A549 (cell line): Measurements from ENCODE around the gene CBARP. TPM values are rescaled to one million over a fixed set of nuclear protein-coding genes. Genes with fewer than 3 reads are reported as not detected.

Experiments used
- ATAC-seq, 2 experiments: fragments of 200-7000 bp in 1 of 2; fragments of >200 bp in 1 of 2; cut with Nextera tagmentation in 1 of 2; cut with Tn5 transposase in 1 of 2; 3 replicates each; pipeline versions ENCODE4 v1.8.0 to v1.9.1; 2018 to 2020; ENCODE audit warnings: mild to moderate bottlenecking in 1 of 2, moderate library complexity in 1 of 2
- CTCF ChIA-PET: fragments of 300-600 bp; sonication (Branson Sonifier 250); formaldehyde crosslinking; extraction: SDS; loops from one replicate; lab custom pipeline; 2021; ENCODE audit warnings: antibody characterized with exemption, inconsistent platforms; lab: Yijun Ruan, JAX
- POLR2A ChIA-PET: fragments of 350-600 bp; formaldehyde crosslinking; extraction: SDS; loops from one replicate; lab custom pipeline; 2021; ENCODE audit warnings: antibody characterized with exemption, inconsistent platforms; lab: Yijun Ruan, JAX
- DNase-seq, 2 experiments: peaks; one replicate each; pipeline versions ENCODE4 v3.0.0 to v3.0.0-alpha.2; 2011 to 2016; ENCODE audit warnings: low read depth in 1 of 2, low spot score in 1 of 2
- FAIRE-seq: peaks from 2 replicates; lab custom pipeline; 2011; peaks lifted over from hg19 to GRCh38; lab: Jason Lieb, UNC
- H3K27ac ChIP-seq, 2 experiments: fragments of >200 bp; sonication (Bioruptor Twin); formaldehyde crosslinking; 3 replicates each; pipeline ENCODE4 v1.5.1; 2016 to 2017
- H3K4me1 ChIP-seq: fragments of >200 bp; sonication (Bioruptor Twin); formaldehyde crosslinking; 3 replicates; pipeline ENCODE4 v1.6.1; 2016
- H3K4me2 ChIP-seq: fragments of >200 bp; sonication (Bioruptor Twin); formaldehyde crosslinking; 3 replicates; pipeline ENCODE4 v1.6.1; 2016
- H3K4me3 ChIP-seq: fragments of >200 bp; sonication (Bioruptor Twin); formaldehyde crosslinking; 3 replicates; pipeline ENCODE4 v1.5.1; 2016
- H3K9me3 ChIP-seq: fragments of >200 bp; sonication (Bioruptor Twin); formaldehyde crosslinking; 3 replicates; pipeline ENCODE4 v1.6.1; 2016
- ATOH8 ChIP-seq: fragments of 250-450 bp; sonication (Bioruptor Pico); IDR thresholded peaks from 2 replicates; pipeline ENCODE4 v1.5.0; 2020; ENCODE audit warnings: low read depth, mild to moderate bottlenecking, moderate library complexity
- CBX2 ChIP-seq: fragments of 200-600 bp; sonication (generic); IDR thresholded peaks from 2 replicates; pipeline ENCODE4 v1.6.1; 2016; ENCODE audit warnings: low read depth, mild to moderate bottlenecking, borderline replicate concordance
- CBX8 ChIP-seq: fragments of 200-600 bp; sonication (generic); IDR thresholded peaks from 2 replicates; pipeline ENCODE4 v1.6.1; 2016
- CEBPB ChIP-seq, 2 experiments: fragments of >200 bp in 1 of 2; sonication (Bioruptor Twin) in 1 of 2; formaldehyde crosslinking in 1 of 2; IDR thresholded peaks; 2 replicates each; pipeline ENCODE4 v1.6.1; 2012 to 2016
- CHD2 ChIP-seq: fragments of 150-350 bp; IDR thresholded peaks from 2 replicates; pipeline ENCODE4 v1.6.1; 2014; ENCODE audit warnings: low read length; ENCODE audit not compliant: partially characterized antibody
- FOSB ChIP-seq: fragments of 250-450 bp; sonication (Bioruptor Pico); IDR thresholded peaks from 2 replicates; pipeline ENCODE4 v1.5.0; 2020; ENCODE audit warnings: mild to moderate bottlenecking, moderate library complexity
- FOXS1 ChIP-seq: fragments of 250-450 bp; sonication (Bioruptor Pico); IDR thresholded peaks from 2 replicates; pipeline ENCODE4 v1.5.0; 2020; ENCODE audit warnings: mild to moderate bottlenecking, moderate library complexity
- HDAC2 ChIP-seq: fragments of 200-600 bp; sonication (generic); IDR thresholded peaks from 2 replicates; pipeline ENCODE4 v1.6.1; 2016
- HEYL ChIP-seq: fragments of 250-450 bp; sonication (Bioruptor Pico); IDR thresholded peaks from 2 replicates; pipeline ENCODE4 v1.8.0; 2021; ENCODE audit warnings: mild to moderate bottlenecking, moderate library complexity
- HMGXB4 ChIP-seq: fragments of 250-450 bp; sonication (Bioruptor Pico); IDR thresholded peaks from 2 replicates; pipeline ENCODE4 v1.5.0; 2021; ENCODE audit warnings: mild to moderate bottlenecking, moderate library complexity, borderline replicate concordance
- HOXA7 ChIP-seq: fragments of 250-450 bp; sonication (Bioruptor Pico); IDR thresholded peaks from 2 replicates; pipeline ENCODE4 v1.5.0; 2020; ENCODE audit warnings: mild to moderate bottlenecking, moderate library complexity
- HOXB13 ChIP-seq: fragments of 250-450 bp; sonication (Bioruptor Pico); IDR thresholded peaks from 2 replicates; pipeline ENCODE4 v1.5.0; 2020; ENCODE audit warnings: low read depth, mild to moderate bottlenecking, moderate library complexity
- HOXB5 ChIP-seq: fragments of 250-450 bp; sonication (Bioruptor Pico); IDR thresholded peaks from 2 replicates; pipeline ENCODE4 v1.5.0; 2020; ENCODE audit warnings: mild to moderate bottlenecking, moderate library complexity
- JUN ChIP-seq, 2 experiments: fragments of >200 bp; sonication (Bioruptor Twin); formaldehyde crosslinking; IDR thresholded peaks; 2 replicates in 1 of 2; 3 replicates in 1 of 2; pipeline ENCODE4 v1.6.1; 2016 to 2017
- JUNB ChIP-seq: fragments of >200 bp; sonication (Bioruptor Twin); formaldehyde crosslinking; IDR thresholded peaks from 2 replicates; pipeline ENCODE4 v1.6.1; 2016
- KDM5A ChIP-seq: fragments of 200-600 bp; sonication (generic); IDR thresholded peaks from 2 replicates; pipeline ENCODE4 v1.6.1; 2016; ENCODE audit warnings: antibody characterized with exemption, mild to moderate bottlenecking
- MAX ChIP-seq: IDR thresholded peaks from 2 replicates; pipeline ENCODE4 v1.6.1; 2012
- NFE2L2 ChIP-seq: fragments of 150-350 bp; conservative IDR thresholded peaks from 2 replicates; pipeline ENCODE4 v1.6.1; 2014; ENCODE audit warnings: low read length
- NPAS2 ChIP-seq: fragments of 250-450 bp; sonication (Bioruptor Pico); IDR thresholded peaks from 2 replicates; pipeline ENCODE4 v1.8.0; 2022; ENCODE audit warnings: mild to moderate bottlenecking, moderate library complexity, borderline replicate concordance
- POLR2AphosphoS2 ChIP-seq: conservative IDR thresholded peaks from 2 replicates; pipeline ENCODE4 v1.6.1; 2012; ENCODE audit warnings: low read length, improper control_type of control experiment, inconsistent platforms
- RCOR1 ChIP-seq: fragments of 150-350 bp; IDR thresholded peaks from 2 replicates; pipeline ENCODE4 v1.6.1; 2014; ENCODE audit warnings: antibody characterized with exemption, low read length, low read depth
- RNF2 ChIP-seq: fragments of 200-600 bp; sonication (generic); IDR thresholded peaks from 2 replicates; pipeline ENCODE4 v1.6.1; 2016; ENCODE audit warnings: low read depth, mild to moderate bottlenecking, antibody characterized with exemption, moderate library complexity, borderline replicate concordance
- SMC3 ChIP-seq: fragments of >200 bp; sonication (Bioruptor Twin); formaldehyde crosslinking; IDR thresholded peaks from 3 replicates; pipeline ENCODE4 v1.6.1; 2018; ENCODE audit warnings: inconsistent platforms
- TP53 ChIP-seq: fragments of 250-450 bp; sonication (Bioruptor Pico); IDR thresholded peaks from 2 replicates; pipeline ENCODE4 v1.5.0; 2021; ENCODE audit warnings: mild to moderate bottlenecking, moderate library complexity
- ZC3H11A ChIP-seq: fragments of 450-650 bp; IDR thresholded peaks from 2 replicates; pipeline ENCODE4 v1.6.1; 2014; ENCODE audit warnings: antibody characterized with exemption, mild to moderate bottlenecking
- ZFP36 ChIP-seq: fragments of 450-650 bp; IDR thresholded peaks from 2 replicates; pipeline ENCODE4 v1.6.1; 2014; ENCODE audit warnings: borderline replicate concordance; ENCODE audit not compliant: partially characterized antibody
- WGBS: methylation state at CpG from one replicate; pipeline ENCODE4 v1.1.6; 2017; ENCODE audit errors: missing lambda C conversion rate; 5-methylcytosine and 5-hydroxymethylcytosine counted together
- polyA plus RNA-seq, 4 experiments: library from polyadenylated mRNA; depleted of rRNA in 3 of 4; stranded (reverse); fragments of >200 nt; fragmentation: RNase III in 1 of 4; extraction: RNeasy Plus Mini Kit Qiagen cat#74134 plus additional on column Dnase treatment in 1 of 4; gene quantifications; 2 replicates in 3 of 4; 3 replicates in 1 of 4; pipeline ENCODE4 v1.2.3, GENCODE V29; 2011 to 2017

The CBARP gene
- polyA plus RNA-seq, 2 of the 4 experiments (the other 2 are of a cell fraction) = 0.19 to 2.0 TPM

- ChIA-PET CTCF (interaction anchor here (8.4 to 18.7 kb wide), 2 partner anchors 9 to 14 kb away, joined by 107 to 500 read pairs; partner anchors contain the start of genes ATP5F1D and CIRBP), POLR2A (no interaction called here)
- FAIRE-seq = no peak
- no peak for TF ChIP-seq NPAS2 (CRISPR knock-in tag)
- TF ChIP-seq ZC3H11A = no peak
- no peak for TF ChIP-seq HOXA7 (CRISPR knock-in tag)
- TF ChIP-seq HOXB5 (CRISPR knock-in tag) = no peak
- TF ChIP-seq TP53 (CRISPR knock-in tag) = no peak
- TF ChIP-seq SMC3 = no peak
- no peak for TF ChIP-seq CEBPB (IDR thresholded peaks at IDR 0.05)
- TF ChIP-seq FOXS1 (CRISPR knock-in tag) = no peak
- TF ChIP-seq HEYL (CRISPR knock-in tag) = no peak
- TF ChIP-seq RCOR1 = no peak
- TF ChIP-seq CBX2 = no peak
- no peak for ATAC-seq
- no peak for DNase-seq
- Histone ChIP-seq H3K4me1 (peaks cover 78% of the 10 kb centered on the region), H3K9me3 (no peaks in the 10 kb centered on the region), H3K27ac (peak overlapping the region; percentile 98 to 99), H3K4me3 (peak overlapping the region; percentile 29; the same call in 1 of the 3 replicates), H3K4me2 (peak overlapping the region; percentile 100)
- 72% methylated on average over 6 of the region's 8 CpGs for WGBS
These were observed 20.3 kb upstream of the CBARP start for GRCh38 chr19:1258163-1258492.

- ChIA-PET CTCF (interaction anchor here (8.4 to 18.7 kb wide), 2 partner anchors 10 to 14 kb away, joined by 107 to 500 read pairs; partner anchors contain the start of genes ATP5F1D and CIRBP), POLR2A (no interaction called here)
- Histone ChIP-seq H3K4me1 (peaks cover 73% of the 10 kb centered on the region), H3K4me3 (peak overlapping the region; percentile 29; the same call in 1 of the 3 replicates), H3K27ac (peak overlapping the region; percentile 98 to 99), H3K9me3 (no peaks in the 10 kb centered on the region), H3K4me2 (peak overlapping the region; percentile 100)
- TF ChIP-seq HOXB13 = no peak
- TF ChIP-seq JUNB = no peak
- no peak for TF ChIP-seq FOSB (CRISPR knock-in tag)
- no peak for TF ChIP-seq HOXA7 (CRISPR knock-in tag)
- no peak for TF ChIP-seq POLR2AphosphoS2
- no peak for TF ChIP-seq HMGXB4 (CRISPR knock-in tag)
- TF ChIP-seq JUN (IDR thresholded peaks at IDR 0.05) = no peak; a peak in 2 of 5 replicates
- TF ChIP-seq CBX8 = no peak
- TF ChIP-seq NFE2L2 = no peak
- no peak for TF ChIP-seq HDAC2
- no peak for TF ChIP-seq CEBPB (IDR thresholded peaks at IDR 0.05)
- FAIRE-seq = no peak
- DNase-seq = no peak
- ATAC-seq = no peak
- 47% methylated on average over 23 of the region's 23 CpGs for WGBS
These were observed 19.8 kb upstream of the CBARP start for GRCh38 chr19:1257475-1258162.

- WGBS = 69% methylated on average over 21 of the region's 46 CpGs
- DNase-seq (no peak), ATAC-seq (no peak), FAIRE-seq (no peak)
- Histone ChIP-seq H3K4me1 (peaks cover 70% of the 10 kb centered on the region), H3K27ac (peak overlapping the region; percentile 98 to 99; a peak in 5 of 6 replicates), H3K4me2 (peak overlapping the region; percentile 100), H3K4me3 (no peak overlapping the region), H3K9me3 (no peaks in the 10 kb centered on the region)
- ChIA-PET POLR2A (interaction anchor here (5.0 kb wide), 1 partner anchor 12 kb away, joined by 62 read pairs; the partner anchor contains the start of gene CIRBP), CTCF (interaction anchor here (2.4 to 18.7 kb wide), 3 partner anchors 11 to 36 kb away, joined by 10 to 500 read pairs (median 107); partner anchors contain the start of genes ATP5F1D and CIRBP)
- TF ChIP-seq MAX (0 out of 2 replicates have a peak, but pooled peaks have one; percentile 26), CBX8 (no peak), JUN (IDR thresholded peaks at IDR 0.05) (peak in 1 of 2 experiments; percentile 32; a peak in 2 of 5 replicates), ATOH8 (CRISPR knock-in tag) (no peak), KDM5A (no peak), HDAC2 (no peak), RNF2 (no peak), CHD2 (no peak), HOXB13 (no peak), NPAS2 (CRISPR knock-in tag) (no peak), ZFP36 (no peak)
These were observed 19.1 kb upstream of the CBARP start for GRCh38 chr19:1256646-1257474.
